Stimulated activated CD4-positive, alpha-beta T cell treated with anti-CD3 and anti-CD28 coated beads, Interleukin-1b, Interleukin-23, amount 100 ng/mL, for 4 hours (primary cell): ENCODE results near the gene MAML1.
A peak's percentile ranks its signal among the peaks of the same experiment; 100 is the strongest.
"Not testable (repeated sequence)": the region's sequence is repeated elsewhere in the genome, so short reads cannot be mapped to it uniquely, and the experiment has no call there.

Source experiments
- DNase-seq, 2 donors: peaks; one replicate each; pipeline ENCODE4 v3.0.0-alpha.2; 2020; ENCODE audit warnings: low read depth in 2 of 2

Gene MAML1

GRCh38 chr5:179732918-179733771, 523 bp downstream of the MAML1 start:
- peak; percentile 21 to 24 for DNase-seq

DNA sequence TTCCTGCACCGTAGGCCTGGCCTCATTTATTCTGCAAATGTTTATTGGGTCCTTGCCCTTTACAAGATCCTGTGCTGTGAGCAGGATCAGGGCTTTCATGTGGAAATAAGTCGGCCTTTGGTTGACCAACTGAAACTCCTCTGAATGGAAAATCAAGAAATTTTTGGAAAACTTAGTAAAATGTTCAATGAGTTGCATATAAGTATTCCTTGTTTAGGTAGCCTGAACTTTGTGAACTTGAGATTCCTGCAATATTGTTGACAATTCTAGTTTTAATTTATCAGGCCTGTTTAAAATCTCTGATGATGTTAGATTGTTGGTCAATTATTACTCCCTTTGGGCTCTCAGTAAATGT, 1.1 kb downstream of the MAML1 start:
- no peak for DNase-seq

GRCh38 chr5:179734536-179735164, 2.0 kb downstream of the MAML1 start:
- no peak for DNase-seq

GRCh38 chr5:179738742-179739141, 6.1 kb downstream of the MAML1 start:
- DNase-seq = no peak

GRCh38 chr5:179744106-179744505, 11.5 kb downstream of the MAML1 start:
- not testable (repeated sequence) for DNase-seq

- no peak for DNase-seq
Observed at GRCh38 chr5:179746872-179747271, 14.2 kb downstream of the MAML1 start.

DNA sequence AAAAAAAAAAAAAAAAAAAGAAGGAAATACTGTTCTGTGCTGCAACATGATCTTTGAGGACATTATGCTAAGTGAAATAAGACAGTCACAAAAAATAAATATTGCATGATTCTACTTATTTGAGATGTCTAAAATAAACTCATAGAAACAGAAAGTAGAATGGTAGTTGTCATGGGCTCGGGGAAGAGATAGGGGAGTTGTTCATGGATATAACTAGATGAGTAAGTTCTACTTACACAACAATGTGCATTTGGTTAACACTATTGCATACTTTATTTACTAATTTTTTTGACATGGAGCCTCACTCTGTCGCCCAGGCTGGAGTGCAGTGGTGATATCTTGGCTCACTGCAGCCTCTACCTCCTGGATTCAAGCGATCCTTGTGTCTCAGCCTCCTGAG, 15.2 kb downstream of the MAML1 start:
- DNase-seq = no peak

- no peak for DNase-seq
Observed at GRCh38 chr5:179749857-179750508, 17.4 kb downstream of the MAML1 start.

DNA sequence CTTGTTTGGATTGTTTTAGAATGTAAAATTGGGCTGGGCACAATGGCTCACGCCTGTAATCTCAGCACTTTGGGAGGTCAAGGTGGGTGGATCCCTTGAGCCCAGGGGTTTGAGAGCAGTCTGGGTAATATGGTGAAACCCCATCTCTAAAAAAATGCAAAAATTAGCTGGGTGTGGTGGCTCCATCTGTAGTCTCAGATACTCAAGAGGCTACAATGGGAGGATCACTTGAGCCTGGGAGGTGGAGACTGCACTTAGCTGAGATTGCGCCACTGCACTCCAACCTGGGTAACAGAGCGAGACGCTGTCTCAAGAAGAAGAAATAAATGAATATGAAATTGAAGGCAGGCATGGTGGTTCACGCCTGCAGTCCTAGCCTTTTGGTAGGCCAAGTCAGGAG, 21.3 kb downstream of the MAML1 start:
- DNase-seq = no peak

- DNase-seq = no peak
Observed at GRCh38 chr5:179755022-179755421, 22.4 kb downstream of the MAML1 start.

DNA sequence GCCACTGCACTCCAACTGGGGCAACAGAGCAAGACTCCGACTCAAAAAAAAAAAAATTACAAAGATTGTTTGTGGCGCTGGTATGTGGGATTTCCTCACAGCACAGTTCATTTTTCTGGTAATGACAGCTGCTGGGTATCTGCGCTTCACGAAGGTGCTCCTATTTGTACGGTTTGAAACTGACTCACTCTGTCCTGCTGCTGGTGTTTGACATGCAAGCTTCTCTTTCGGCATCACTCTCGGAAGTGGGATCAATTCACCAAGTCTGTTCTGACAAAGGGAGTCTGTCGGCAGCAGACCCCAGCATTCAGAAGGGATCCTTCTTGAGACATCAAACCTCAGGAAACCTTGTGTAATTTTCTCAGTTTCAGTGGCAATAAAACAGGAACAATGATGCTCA, 26.3 kb downstream of the MAML1 start:
- DNase-seq = no peak

DNA sequence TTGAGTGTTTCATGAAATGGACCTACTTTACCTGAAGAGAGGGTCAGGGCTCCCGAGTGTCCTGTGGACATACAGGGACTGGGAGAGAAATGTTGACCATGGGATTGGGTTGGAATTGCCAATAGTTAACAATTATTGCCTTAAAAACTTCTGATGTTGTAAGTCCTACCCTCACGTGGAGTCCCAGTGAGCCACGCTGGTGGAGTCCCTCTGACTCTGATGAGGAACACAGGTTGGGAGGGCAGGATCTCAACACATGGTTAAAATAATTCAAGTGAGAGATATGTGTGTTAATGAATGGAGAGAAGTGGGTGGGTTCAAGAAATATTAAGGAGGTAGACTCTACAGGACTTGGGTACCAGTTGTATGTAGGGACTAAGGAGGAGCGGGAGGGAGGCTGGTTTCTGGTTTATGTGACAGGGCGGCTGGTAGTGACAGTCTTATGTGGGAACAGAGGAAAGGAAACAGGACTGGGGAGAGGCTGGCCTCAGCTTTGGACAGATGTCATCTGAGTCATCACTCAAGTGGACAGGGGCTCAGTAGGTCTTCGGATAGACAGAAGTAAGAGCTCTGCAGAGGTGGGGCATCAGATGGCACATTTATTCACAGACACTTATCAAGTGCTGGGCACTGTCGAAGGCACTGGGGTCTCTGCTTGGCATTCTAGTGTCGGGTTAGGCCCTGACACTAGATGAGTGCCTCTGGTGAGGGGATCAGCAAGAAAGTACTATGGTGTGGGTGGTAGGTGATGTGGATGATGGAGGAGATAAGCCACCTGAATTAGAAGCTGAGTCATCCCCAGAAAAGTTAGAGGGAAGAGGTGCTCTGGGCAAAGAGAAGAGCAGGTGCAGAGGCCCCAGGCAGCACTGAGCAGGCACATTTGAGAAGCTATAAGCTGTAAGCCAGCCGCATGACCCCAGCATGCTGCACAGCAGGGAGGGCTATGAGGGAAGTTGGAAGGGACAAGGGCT, 27.2 kb downstream of the MAML1 start:
- DNase-seq = peak; percentile 5 to 13

DNA sequence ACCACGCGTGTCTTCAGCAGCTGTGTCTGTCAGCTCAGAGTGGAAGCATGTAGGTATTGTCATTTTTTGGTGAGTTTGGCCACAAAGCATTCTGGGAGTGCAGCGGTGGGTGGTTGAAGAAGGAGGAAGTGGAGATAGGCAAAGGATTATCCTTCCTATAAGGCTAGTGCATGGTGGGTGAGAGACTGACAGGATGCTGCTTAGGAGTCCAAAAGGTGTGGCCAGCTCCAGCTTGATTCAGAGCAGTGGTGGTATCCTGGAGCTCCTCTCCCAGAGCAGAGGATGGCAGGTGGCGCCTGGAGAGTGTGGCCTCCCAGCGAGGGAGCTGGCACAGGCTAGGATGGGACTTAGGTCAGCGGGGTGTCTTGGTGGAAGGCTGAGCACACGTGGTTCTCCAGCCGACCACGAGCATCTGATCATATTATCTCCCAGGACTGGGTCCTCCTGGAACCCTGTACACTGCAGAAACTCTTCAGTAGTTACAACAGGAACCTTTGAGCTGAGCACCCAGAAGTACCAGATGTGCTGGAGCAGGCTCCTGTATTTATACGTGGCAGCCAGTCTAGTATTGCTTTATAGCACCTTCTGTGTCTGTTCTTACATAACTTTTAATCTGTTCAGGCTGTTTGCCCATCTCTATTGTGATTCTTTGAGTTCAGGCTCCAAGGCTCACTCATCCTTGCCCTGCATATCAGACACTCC, 29.6 kb downstream of the MAML1 start:
- DNase-seq = no peak

- no peak for DNase-seq
Observed at GRCh38 chr5:179762781-179763176, 30.2 kb downstream of the MAML1 start.

- peak; percentile 12 to 31 for DNase-seq
Observed at GRCh38 chr5:179763215-179763945, 30.8 kb downstream of the MAML1 start.

GRCh38 chr5:179764056-179764455, 31.4 kb downstream of the MAML1 start:
- no peak for DNase-seq

GRCh38 chr5:179765400-179765799, 32.8 kb downstream of the MAML1 start:
- DNase-seq = no peak

- no peak for DNase-seq
Observed at GRCh38 chr5:179766021-179766725, 33.6 kb downstream of the MAML1 start.

DNA sequence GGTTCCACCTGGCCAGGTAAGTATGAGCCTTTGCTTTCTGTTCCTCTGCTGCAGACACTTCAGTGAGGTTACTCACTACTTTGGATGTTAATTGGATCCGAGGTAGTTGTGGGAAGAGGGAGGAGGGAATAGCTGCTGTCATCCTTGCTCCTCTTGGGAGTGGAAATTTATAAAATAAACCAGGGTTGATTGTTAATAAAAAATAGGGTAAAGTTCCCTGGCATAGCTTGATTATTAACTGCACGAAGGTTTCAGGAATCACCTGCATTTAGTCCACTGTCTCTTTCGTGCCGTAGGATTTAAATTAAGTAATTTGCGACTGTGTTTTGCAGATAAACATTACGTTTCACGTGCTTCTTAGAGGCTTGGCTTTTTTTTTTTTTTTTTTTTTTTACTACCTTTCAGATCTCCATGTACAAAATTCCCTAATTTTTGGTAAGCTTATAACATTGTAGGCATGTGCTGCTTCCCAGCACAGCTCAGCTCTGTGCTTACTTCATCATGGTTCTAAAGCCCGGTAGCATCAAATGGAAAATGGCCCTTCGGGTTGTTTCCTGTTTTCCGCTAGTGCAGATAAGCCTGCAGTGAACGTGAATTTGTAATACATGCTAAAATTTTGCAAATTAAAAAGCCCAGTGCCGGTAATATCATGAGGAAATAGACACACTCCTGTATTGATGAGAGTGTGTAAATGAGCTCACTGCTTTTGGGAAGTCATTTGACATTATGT, 34.3 kb downstream of the MAML1 start:
- DNase-seq = no peak
